ENCODE data around the gene CLDN7. TPM values are rescaled to one million over a fixed set of nuclear protein-coding genes. Genes with fewer than 3 reads are reported as not detected.

The CLDN7 gene
- total RNA-seq, 1 experiment from 2014 or later, result 147 TPM

- CTCF ChIA-PET, result no interaction called here
- POLR2A ChIA-PET (ENCODE audit: unreplicated experiment), result no interaction called here
- no peak overlapping the region for H3K27ac ChIP-seq (ENCODE audit: low read length)
- no peaks in the 10 kb centered on the region for H3K36me3 ChIP-seq (ENCODE audit: low read depth, low read length)
- H3K4me1 ChIP-seq (ENCODE audit: insufficient read depth, low read length), result peaks cover 7% of the 10 kb centered on the region; the same call in 1 of the 2 replicates
- DNase-seq (no peak), ATAC-seq (no peak)
- no peak overlapping the region for H3K9ac ChIP-seq (ENCODE audit: low read length)
- no peaks in the 10 kb centered on the region for H3K9me3 ChIP-seq (ENCODE audit: low read length)
- H3K79me2 ChIP-seq (ENCODE audit: low read length), result no peaks in the 10 kb centered on the region
- TF ChIP-seq EZH2 (IDR thresholded peaks at IDR 0.05; ENCODE audit: low read length, unreplicated experiment) (no peak), EZH2phosphoT487 (IDR thresholded peaks at IDR 0.05; ENCODE audit: borderline replicate concordance, low read length) (no peak)
- TF ChIP-seq, protein P1, sequence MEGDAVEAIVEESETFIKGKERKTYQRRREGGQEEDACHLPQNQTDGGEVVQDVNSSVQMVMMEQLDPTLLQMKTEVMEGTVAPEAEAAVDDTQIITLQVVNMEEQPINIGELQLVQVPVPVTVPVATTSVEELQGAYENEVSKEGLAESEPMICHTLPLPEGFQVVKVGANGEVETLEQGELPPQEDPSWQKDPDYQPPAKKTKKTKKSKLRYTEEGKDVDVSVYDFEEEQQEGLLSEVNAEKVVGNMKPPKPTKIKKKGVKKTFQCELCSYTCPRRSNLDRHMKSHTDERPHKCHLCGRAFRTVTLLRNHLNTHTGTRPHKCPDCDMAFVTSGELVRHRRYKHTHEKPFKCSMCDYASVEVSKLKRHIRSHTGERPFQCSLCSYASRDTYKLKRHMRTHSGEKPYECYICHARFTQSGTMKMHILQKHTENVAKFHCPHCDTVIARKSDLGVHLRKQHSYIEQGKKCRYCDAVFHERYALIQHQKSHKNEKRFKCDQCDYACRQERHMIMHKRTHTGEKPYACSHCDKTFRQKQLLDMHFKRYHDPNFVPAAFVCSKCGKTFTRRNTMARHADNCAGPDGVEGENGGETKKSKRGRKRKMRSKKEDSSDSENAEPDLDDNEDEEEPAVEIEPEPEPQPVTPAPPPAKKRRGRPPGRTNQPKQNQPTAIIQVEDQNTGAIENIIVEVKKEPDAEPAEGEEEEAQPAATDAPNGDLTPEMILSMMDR (conservative IDR thresholded peaks at IDR 0.05; ENCODE audit: low read depth, low read length), result no peak
- no peak overlapping the region for H3K4me2 ChIP-seq (ENCODE audit: low read length)
- H3F3A ChIP-seq (ENCODE audit: low read length, unreplicated experiment), result no peaks in the 10 kb centered on the region
- intact Hi-C loops (cut with micrococcal nuclease), result no loop called here
- H3K9me2 ChIP-seq (replicated peaks; ENCODE audit: low read length), result no peaks in the 10 kb centered on the region
- no peak overlapping the region for H3K4me3 ChIP-seq (ENCODE audit: low read length)
- no peaks in the 10 kb centered on the region for H3K27me3 ChIP-seq (ENCODE audit: low read length)
- BruUV-seq (replicated peaks), result no TSS peak
- no peaks in the 10 kb centered on the region for H4K20me1 ChIP-seq (ENCODE audit: low read length)
- H2AFZ ChIP-seq (ENCODE audit: low read length), result no peak overlapping the region
Observed at GRCh38 chr17:7293816-7294613, 31.7 kb upstream of the CLDN7 start.

- CTCF ChIA-PET, result no interaction called here
- intact Hi-C loops (cut with micrococcal nuclease), result no loop called here
Observed at GRCh38 chr17:7293159-7293558, 30.9 kb upstream of the CLDN7 start.

More at GRCh38 chr17:7293159-7293558, 30.9 kb upstream of the CLDN7 start:
- H3K9me2 ChIP-seq (replicated peaks; ENCODE audit: low read length), result no peaks in the 10 kb centered on the region
- H3K4me3 ChIP-seq (ENCODE audit: low read length), result no peak overlapping the region
- no peaks in the 10 kb centered on the region for H3K27me3 ChIP-seq (ENCODE audit: low read length)
- H4K20me1 ChIP-seq (ENCODE audit: low read length), result no peaks in the 10 kb centered on the region
- no peak overlapping the region for H2AFZ ChIP-seq (ENCODE audit: low read length)
- H3K79me2 ChIP-seq (ENCODE audit: low read length), result no peaks in the 10 kb centered on the region
- no peak overlapping the region for H3K27ac ChIP-seq (ENCODE audit: low read length)
- no peaks in the 10 kb centered on the region for H3K36me3 ChIP-seq (ENCODE audit: low read depth, low read length)
- DNase-seq (no peak), ATAC-seq (no peak)
- H3K9me3 ChIP-seq (ENCODE audit: low read length), result no peaks in the 10 kb centered on the region
- TF ChIP-seq EZH2 (IDR thresholded peaks at IDR 0.05; ENCODE audit: low read length, unreplicated experiment) (no peak), EZH2phosphoT487 (IDR thresholded peaks at IDR 0.05; ENCODE audit: borderline replicate concordance, low read length) (no peak)
- TF ChIP-seq, protein P1 (conservative IDR thresholded peaks at IDR 0.05; ENCODE audit: low read depth, low read length), result no peak
- H3K4me2 ChIP-seq (ENCODE audit: low read length), result no peak overlapping the region
- POLR2A ChIA-PET (ENCODE audit: unreplicated experiment), result no interaction called here
- no TSS peak for BruUV-seq (replicated peaks)
- H3F3A ChIP-seq (ENCODE audit: low read length, unreplicated experiment), result no peaks in the 10 kb centered on the region
- H3K4me1 ChIP-seq (ENCODE audit: insufficient read depth, low read length), result peaks cover 7% of the 10 kb centered on the region; the same call in 1 of the 2 replicates
- no peak overlapping the region for H3K9ac ChIP-seq (ENCODE audit: low read length)
